MM.1S (cell line): ENCODE results near the gene IRF3.

ENCODE experiments used
- DNase-seq: peaks from one replicate; pipeline ENCODE4 v3.0.0-alpha.2; 2015
- H2AFZ ChIP-seq: fragments of 300-600 bp; sonication (generic); 2 replicates; pipeline ENCODE4 v1.6.0; 2016; ENCODE audit warnings: antibody characterized with exemption, low read length
- H3F3A ChIP-seq: fragments of 300-600 bp; sonication (generic); 2 replicates; pipeline ENCODE4 v1.6.1; 2016; ENCODE audit warnings: mild to moderate bottlenecking, antibody characterized with exemption, low read length, moderate library complexity, mixed read lengths; ENCODE audit not compliant: insufficient read depth
- H3K27ac ChIP-seq: fragments of 300-600 bp; sonication (generic); 2 replicates; pipeline ENCODE4 v1.5.1; 2016; ENCODE audit warnings: mild to moderate bottlenecking, low read length
- H3K27me3 ChIP-seq: fragments of 300-600 bp; sonication (generic); replicated peaks from 2 replicates; pipeline ENCODE4 v1.6.0; 2016; ENCODE audit warnings: low read length; ENCODE audit not compliant: insufficient read depth
- H3K36me3 ChIP-seq: fragments of 300-600 bp; sonication (generic); replicated peaks from 2 replicates; pipeline ENCODE4 v1.6.1; 2016; ENCODE audit warnings: mild to moderate bottlenecking, low read length, mixed read lengths; ENCODE audit not compliant: insufficient read depth
- H3K4me1 ChIP-seq: fragments of 300-600 bp; sonication (generic); 2 replicates; pipeline ENCODE4 v1.6.1; 2016; ENCODE audit warnings: low read length, mixed read lengths
- H3K4me2 ChIP-seq: fragments of 300-600 bp; sonication (generic); 2 replicates; pipeline ENCODE4 v1.6.0; 2016; ENCODE audit warnings: low read depth, low read length
- H3K4me3 ChIP-seq: fragments of 300-600 bp; sonication (generic); 2 replicates; pipeline ENCODE4 v1.5.1; 2016; ENCODE audit warnings: low read length, mixed read lengths
- H3K79me2 ChIP-seq: fragments of 300-600 bp; sonication (generic); 2 replicates; pipeline ENCODE4 v1.6.1; 2016; ENCODE audit warnings: mixed run types, low read length, mixed read lengths
- H3K9ac ChIP-seq: fragments of 300-600 bp; sonication (generic); 2 replicates; pipeline ENCODE4 v1.6.1; 2016; ENCODE audit warnings: low read length, mixed read lengths
- H3K9me2 ChIP-seq: fragments of 300-600 bp; sonication (generic); replicated peaks from 2 replicates; pipeline ENCODE4 v1.6.1; 2016; ENCODE audit warnings: mild to moderate bottlenecking, low read length, mixed read lengths; ENCODE audit not compliant: insufficient read depth
- H3K9me3 ChIP-seq: fragments of 300-600 bp; sonication (generic); replicated peaks from 2 replicates; pipeline ENCODE4 v1.6.1; 2016; ENCODE audit warnings: mild to moderate bottlenecking, low read length, mixed read lengths; ENCODE audit not compliant: insufficient read depth
- H4K20me1 ChIP-seq: fragments of 300-600 bp; sonication (generic); 2 replicates; pipeline ENCODE4 v1.6.1; 2016; ENCODE audit warnings: mild to moderate bottlenecking, low read length, moderate library complexity, mixed read lengths; ENCODE audit not compliant: insufficient read depth
- CTCF ChIP-seq: fragments of 300-600 bp; sonication (generic); IDR thresholded peaks from 2 replicates; pipeline ENCODE4 v1.5.1; 2016; ENCODE audit warnings: antibody characterized with exemption, low read length, mixed read lengths
- EZH2 ChIP-seq: fragments of 300-600 bp; sonication (generic); optimal IDR thresholded peaks from 2 replicates; pipeline ENCODE3; 2017; ENCODE audit warnings: low read depth, mild to moderate bottlenecking, antibody characterized with exemption, low read length, mixed read lengths
- EZH2phosphoT487 ChIP-seq: fragments of 300-600 bp; sonication (generic); IDR thresholded peaks from 2 replicates; pipeline ENCODE4 v1.6.1; 2018; ENCODE audit warnings: antibody characterized with exemption, low read length

IRF3 gene

GRCh38 chr19:49654581-49654980 lies 11.1 kb downstream of the IRF3 start:
- H3K27ac ChIP-seq: no peak overlapping the region
- no peak overlapping the region for H3K4me2 ChIP-seq
- no peak overlapping the region for H3K9ac ChIP-seq

DNA sequence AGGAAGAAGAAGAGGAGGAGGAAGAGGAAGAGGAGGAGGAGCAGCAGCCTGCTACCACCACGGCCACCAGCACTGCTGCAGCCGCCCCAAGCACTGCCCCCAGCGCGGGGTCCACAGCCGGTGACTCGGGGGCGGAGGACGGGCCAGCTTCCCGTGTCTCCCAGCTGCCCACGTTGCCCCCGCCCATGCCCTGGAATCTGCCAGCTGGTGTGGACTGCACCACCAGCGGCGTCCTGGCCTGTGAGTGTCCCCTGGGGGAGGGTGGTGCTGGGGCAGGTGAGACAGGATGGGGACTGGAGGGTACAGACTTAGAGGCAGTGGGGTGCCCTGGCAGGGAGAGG lies 12.2 kb downstream of the IRF3 start:
- H3K36me3 ChIP-seq: no peaks in the 10 kb centered on the region; the same call in 1 of the 2 replicates
- TF ChIP-seq CTCF: no peak
- no peak for TF ChIP-seq EZH2
- no peak for TF ChIP-seq EZH2phosphoT487

More at GRCh38 chr19:49654581-49654980, 11.1 kb downstream of the IRF3 start:
- Histone ChIP-seq H3K27me3 (no peaks in the 10 kb centered on the region), H3K4me1 (no peaks in the 10 kb centered on the region), H2AFZ (no peak overlapping the region), H3K4me3 (no peak overlapping the region), H4K20me1 (no peaks in the 10 kb centered on the region), H3K79me2 (peaks cover 14% of the 10 kb centered on the region), H3F3A (no peaks in the 10 kb centered on the region), H3K9me2 (no peaks in the 10 kb centered on the region), H3K9me3 (no peaks in the 10 kb centered on the region), H3K36me3 (no peaks in the 10 kb centered on the region; the same call in 1 of the 2 replicates)
- TF ChIP-seq CTCF: no peak
- no peak for DNase-seq

DNA sequence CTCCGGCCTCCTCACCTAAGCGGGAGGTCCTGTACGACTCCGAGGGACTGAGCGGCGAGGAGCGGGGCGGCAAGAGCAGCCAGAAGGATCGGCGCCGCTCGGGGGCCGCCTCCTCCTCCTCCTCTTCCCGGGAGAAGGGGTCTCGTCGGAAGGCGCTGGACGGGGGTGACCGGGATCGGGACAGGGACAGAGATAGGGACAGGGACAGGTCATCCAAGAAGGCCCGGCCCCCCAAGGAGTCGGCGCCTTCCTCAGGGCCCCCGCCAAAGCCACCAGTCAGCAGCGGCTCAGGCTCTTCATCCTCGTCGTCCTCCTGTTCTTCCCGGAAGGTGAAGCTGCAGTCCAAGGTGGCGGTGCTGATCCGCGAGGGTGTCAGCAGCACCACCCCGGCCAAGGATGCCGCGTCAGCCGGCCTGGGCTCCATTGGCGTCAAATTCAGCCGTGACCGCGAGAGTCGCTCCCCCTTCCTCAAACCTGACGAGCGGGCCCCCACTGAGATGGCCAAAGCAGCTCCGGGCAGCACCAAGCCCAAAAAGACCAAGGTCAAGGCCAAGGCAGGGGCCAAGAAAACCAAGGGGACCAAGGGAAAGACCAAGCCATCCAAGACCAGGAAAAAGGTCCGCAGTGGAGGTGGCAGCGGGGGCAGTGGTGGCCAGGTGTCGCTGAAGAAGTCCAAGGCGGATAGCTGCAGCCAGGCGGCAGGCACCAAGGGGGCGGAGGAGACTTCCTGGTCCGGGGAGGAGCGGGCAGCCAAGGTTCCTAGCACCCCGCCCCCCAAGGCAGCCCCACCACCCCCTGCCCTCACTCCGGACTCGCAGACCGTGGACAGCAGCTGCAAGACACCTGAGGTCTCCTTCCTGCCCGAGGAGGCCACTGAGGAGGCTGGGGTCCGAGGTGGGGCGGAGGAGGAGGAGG lies 12.8 kb downstream of the IRF3 start:
- DNase-seq: no peak
- Histone ChIP-seq H3K9me2 (no peaks in the 10 kb centered on the region), H3K9ac (no peak overlapping the region), H3K27ac (no peak overlapping the region), H2AFZ (no peak overlapping the region), H4K20me1 (no peaks in the 10 kb centered on the region), H3F3A (no peaks in the 10 kb centered on the region), H3K4me1 (no peaks in the 10 kb centered on the region), H3K36me3 (no peaks in the 10 kb centered on the region; the same call in 1 of the 2 replicates), H3K9me3 (no peaks in the 10 kb centered on the region), H3K4me2 (no peak overlapping the region), H3K4me3 (no peak overlapping the region), H3K27me3 (no peaks in the 10 kb centered on the region), H3K79me2 (peaks cover 20% of the 10 kb centered on the region)
- TF ChIP-seq EZH2 (no peak), CTCF (no peak), EZH2phosphoT487 (no peak)

More for the DNA sequence above, 12.2 kb downstream of the IRF3 start:
- H3K9ac ChIP-seq: no peak overlapping the region
- no peaks in the 10 kb centered on the region for H3K9me2 ChIP-seq
- peaks cover 20% of the 10 kb centered on the region for H3K79me2 ChIP-seq
- no peaks in the 10 kb centered on the region for H3F3A ChIP-seq
- no peaks in the 10 kb centered on the region for H3K4me1 ChIP-seq
- H3K4me2 ChIP-seq: no peak overlapping the region
- no peak overlapping the region for H3K27ac ChIP-seq
- H3K9me3 ChIP-seq: no peaks in the 10 kb centered on the region
- no peak for DNase-seq
- no peak overlapping the region for H2AFZ ChIP-seq
- H4K20me1 ChIP-seq: no peaks in the 10 kb centered on the region
- H3K4me3 ChIP-seq: no peak overlapping the region
- H3K27me3 ChIP-seq: no peaks in the 10 kb centered on the region
